ENCODE results near the gene PRR20B.
"Not testable (repeated sequence)": the region's sequence is repeated elsewhere in the genome, so short reads cannot be mapped to it uniquely, and the experiment has no call there.

PRR20B gene

GRCh38 chr13:57147188-57147587, at the start of gene PRR20B:
Gene PRR20B (plus strand): TSS chr13:57147488. CDS start chr13:57147875, 387 bp downstream.
- H3K4me3 ChIP-seq (ENCODE audit: control insufficient read depth, low read depth, low read length); DNase-seq (ENCODE audit: low read depth): not testable (repeated sequence)

- no peak for TF ChIP-seq CTCF (conservative IDR thresholded peaks at IDR 0.05; ENCODE audit: control insufficient read depth, insufficient read depth, low read depth, low read length)
Measured at GRCh38 chr13:57114945-57115344, 32.3 kb upstream of the PRR20B start.

GRCh38 chr13:57123681-57124080, 23.6 kb upstream of the PRR20B start:
- no peak overlapping the region for H3K4me3 ChIP-seq (ENCODE audit: control insufficient read depth, low read depth, low read length)
- TF ChIP-seq CTCF (conservative IDR thresholded peaks at IDR 0.05; ENCODE audit: control insufficient read depth, insufficient read depth, low read depth, low read length), result no peak
- DNase-seq (ENCODE audit: low read depth), result no peak

More at GRCh38 chr13:57114945-57115344, 32.3 kb upstream of the PRR20B start:
- H3K4me3 ChIP-seq (ENCODE audit: control insufficient read depth, low read depth, low read length), result no peak overlapping the region
- no peak for DNase-seq (ENCODE audit: low read depth)

- no peak for DNase-seq (ENCODE audit: low read depth)
- no peak for TF ChIP-seq CTCF (conservative IDR thresholded peaks at IDR 0.05; ENCODE audit: control insufficient read depth, insufficient read depth, low read depth, low read length)
- H3K4me3 ChIP-seq (ENCODE audit: control insufficient read depth, low read depth, low read length), result no peak overlapping the region
Measured at GRCh38 chr13:57128909-57129308, 18.4 kb upstream of the PRR20B start.

GRCh38 chr13:57136093-57136492, 11.2 kb upstream of the PRR20B start:
- H3K4me3 ChIP-seq (ENCODE audit: control insufficient read depth, low read depth, low read length), result no peak overlapping the region
- no peak for DNase-seq (ENCODE audit: low read depth)
- TF ChIP-seq CTCF (conservative IDR thresholded peaks at IDR 0.05; ENCODE audit: control insufficient read depth, insufficient read depth, low read depth, low read length), result no peak

- TF ChIP-seq CTCF (conservative IDR thresholded peaks at IDR 0.05; ENCODE audit: control insufficient read depth, insufficient read depth, low read depth, low read length), result no peak
- DNase-seq (ENCODE audit: low read depth), result no peak
- no peak overlapping the region for H3K4me3 ChIP-seq (ENCODE audit: control insufficient read depth, low read depth, low read length)
Measured at GRCh38 chr13:57137585-57137984, 9.7 kb upstream of the PRR20B start.

- no peak for TF ChIP-seq CTCF (conservative IDR thresholded peaks at IDR 0.05; ENCODE audit: control insufficient read depth, insufficient read depth, low read depth, low read length)
- H3K4me3 ChIP-seq (ENCODE audit: control insufficient read depth, low read depth, low read length), result no peak overlapping the region
- no peak for DNase-seq (ENCODE audit: low read depth)
Measured at GRCh38 chr13:57138988-57139387, 8.3 kb upstream of the PRR20B start.

GRCh38 chr13:57139781-57140180, 7.5 kb upstream of the PRR20B start:
- H3K4me3 ChIP-seq (ENCODE audit: control insufficient read depth, low read depth, low read length); DNase-seq (ENCODE audit: low read depth): not testable (repeated sequence)

- H3K4me3 ChIP-seq (ENCODE audit: control insufficient read depth, low read depth, low read length); DNase-seq (ENCODE audit: low read depth): not testable (repeated sequence)
Measured at GRCh38 chr13:57140235-57140968, 6.9 kb upstream of the PRR20B start, which contains the start of gene PRR20A. Gene PRR20A (plus strand): TSS chr13:57140918. CDS start chr13:57141305, 387 bp downstream.

- DNase-seq (ENCODE audit: low read depth); H3K4me3 ChIP-seq (ENCODE audit: control insufficient read depth, low read depth, low read length): not testable (repeated sequence)
Measured at GRCh38 chr13:57148106-57148505, 818 bp downstream of the PRR20B start.

- not testable (repeated sequence) for H3K4me3 ChIP-seq (ENCODE audit: control insufficient read depth, low read depth, low read length); DNase-seq (ENCODE audit: low read depth)
Measured at GRCh38 chr13:57153761-57154160, 6.5 kb downstream of the PRR20B start, which contains the start of gene PRR20C. Gene PRR20C (plus strand): TSS chr13:57154061. CDS start chr13:57154448, 387 bp downstream.

Data from fibroblast of mammary gland (primary cell).